Measurements from ENCODE around the gene WSCD1.

WSCD1 gene

GRCh38 chr17:6095501-6095900 lies 25.3 kb downstream of the WSCD1 start:
- TF ChIP-seq REST (IDR thresholded peaks at IDR 0.05; ENCODE audit: insufficient read depth in 1 of 2, low read depth in 2 of 2, low read length in 2 of 2) (no peak), TAF1 (IDR thresholded peaks at IDR 0.05; ENCODE audit: borderline replicate concordance, insufficient read depth, low read length) (no peak), POLR2AphosphoS5 (IDR thresholded peaks at IDR 0.05; ENCODE audit: low read depth, low read length) (no peak), SIN3A (IDR thresholded peaks at IDR 0.05; ENCODE audit: borderline replicate concordance, insufficient read depth, low read length) (no peak), FOXP2 (optimal IDR thresholded peaks at IDR 0.05; ENCODE audit: borderline replicate concordance, extremely low read depth, extremely low read length, insufficient read depth) (no peak)

GRCh38 chr17:6096201-6097004 lies 26.2 kb downstream of the WSCD1 start:
- TF ChIP-seq FOXP2 (optimal IDR thresholded peaks at IDR 0.05; ENCODE audit: borderline replicate concordance, extremely low read depth, extremely low read length, insufficient read depth) (no peak), REST (IDR thresholded peaks at IDR 0.05; ENCODE audit: insufficient read depth in 1 of 2, low read depth in 2 of 2, low read length in 2 of 2) (no peak), SIN3A (IDR thresholded peaks at IDR 0.05; ENCODE audit: borderline replicate concordance, insufficient read depth, low read length) (no peak), TAF1 (IDR thresholded peaks at IDR 0.05; ENCODE audit: borderline replicate concordance, insufficient read depth, low read length) (no peak), POLR2AphosphoS5 (IDR thresholded peaks at IDR 0.05; ENCODE audit: low read depth, low read length) (no peak)

- TF ChIP-seq TAF1 (IDR thresholded peaks at IDR 0.05; ENCODE audit: borderline replicate concordance, insufficient read depth, low read length) (no peak), SIN3A (IDR thresholded peaks at IDR 0.05; ENCODE audit: borderline replicate concordance, insufficient read depth, low read length) (no peak), FOXP2 (optimal IDR thresholded peaks at IDR 0.05; ENCODE audit: borderline replicate concordance, extremely low read depth, extremely low read length, insufficient read depth) (no peak), POLR2AphosphoS5 (IDR thresholded peaks at IDR 0.05; ENCODE audit: low read depth, low read length) (no peak), REST (IDR thresholded peaks at IDR 0.05; ENCODE audit: insufficient read depth in 1 of 2, low read depth in 2 of 2, low read length in 2 of 2) (no peak)
These were observed 26.8 kb downstream of the WSCD1 start for GRCh38 chr17:6097005-6097279.

GRCh38 chr17:6098050-6098822 lies 28.1 kb downstream of the WSCD1 start:
- TF ChIP-seq REST (IDR thresholded peaks at IDR 0.05; ENCODE audit: insufficient read depth in 1 of 2, low read depth in 2 of 2, low read length in 2 of 2) (no peak), TAF1 (IDR thresholded peaks at IDR 0.05; ENCODE audit: borderline replicate concordance, insufficient read depth, low read length) (no peak), FOXP2 (optimal IDR thresholded peaks at IDR 0.05; ENCODE audit: borderline replicate concordance, extremely low read depth, extremely low read length, insufficient read depth) (no peak), POLR2AphosphoS5 (IDR thresholded peaks at IDR 0.05; ENCODE audit: low read depth, low read length) (no peak), SIN3A (IDR thresholded peaks at IDR 0.05; ENCODE audit: borderline replicate concordance, insufficient read depth, low read length) (no peak)
